Activated CD4-positive, CD25-positive, alpha-beta regulatory T cell treated with anti-CD3 and anti-CD28 coated beads, Interleukin-2, amount 50 U/mL, for 24 hours (primary cell): ENCODE measurements around the gene TAC1.
"Not testable (repeated sequence)": the region's sequence is repeated elsewhere in the genome, so short reads cannot be mapped to it uniquely, and the experiment has no call there.

ENCODE experiments used
- ATAC-seq, 2 donors: fragments of 150-1000 bp; cut with Tn5 transposase; one replicate each; pipeline ENCODE4 v1.10.0; 2021; ENCODE audit warnings: mild to moderate bottlenecking in 1 of 2, moderate library complexity in 1 of 2

TAC1 gene, protein sequence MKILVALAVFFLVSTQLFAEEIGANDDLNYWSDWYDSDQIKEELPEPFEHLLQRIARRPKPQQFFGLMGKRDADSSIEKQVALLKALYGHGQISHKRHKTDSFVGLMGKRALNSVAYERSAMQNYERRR

DNA sequence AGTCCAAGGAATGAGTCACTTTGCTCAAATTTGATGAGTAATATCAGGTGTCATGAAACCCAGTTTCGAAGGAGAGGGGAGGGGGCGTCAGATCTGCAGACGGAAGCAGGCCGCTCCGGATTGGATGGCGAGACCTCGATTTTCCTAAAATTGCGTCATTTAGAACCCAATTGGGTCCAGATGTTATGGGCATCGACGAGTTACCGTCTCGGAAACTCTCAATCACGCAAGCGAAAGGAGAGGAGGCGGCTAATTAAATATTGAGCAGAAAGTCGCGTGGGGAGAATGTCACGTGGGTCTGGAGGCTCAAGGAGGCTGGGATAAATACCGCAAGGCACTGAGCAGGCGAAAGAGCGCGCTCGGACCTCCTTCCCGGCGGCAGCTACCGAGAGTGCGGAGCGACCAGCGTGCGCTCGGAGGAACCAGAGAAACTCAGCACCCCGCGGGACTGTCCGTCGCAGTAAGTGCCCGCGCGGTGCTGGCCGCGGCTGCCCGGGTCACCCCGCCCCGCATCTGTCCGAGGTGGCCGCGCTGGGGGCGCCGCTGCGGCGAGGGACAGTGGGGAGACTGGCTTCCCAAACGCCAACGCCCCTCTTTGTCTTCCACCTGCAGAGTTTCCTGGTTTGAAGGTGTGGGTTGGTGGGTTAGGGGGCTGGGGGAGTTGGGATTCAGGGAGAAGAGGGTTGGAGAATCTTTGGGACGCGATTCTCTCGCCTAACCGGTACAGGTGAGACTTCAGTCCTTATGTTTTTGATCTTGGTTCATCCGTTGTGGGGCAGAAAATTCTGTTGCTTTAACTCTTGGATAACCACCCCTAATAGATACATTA lies at the start of gene TAC1:
TSS of gene TAC1 (plus strand) at position 351 of the 829 bp plus-strand sequence. CDS start 527 bp downstream, outside the sequence.
- no peak for ATAC-seq

DNA sequence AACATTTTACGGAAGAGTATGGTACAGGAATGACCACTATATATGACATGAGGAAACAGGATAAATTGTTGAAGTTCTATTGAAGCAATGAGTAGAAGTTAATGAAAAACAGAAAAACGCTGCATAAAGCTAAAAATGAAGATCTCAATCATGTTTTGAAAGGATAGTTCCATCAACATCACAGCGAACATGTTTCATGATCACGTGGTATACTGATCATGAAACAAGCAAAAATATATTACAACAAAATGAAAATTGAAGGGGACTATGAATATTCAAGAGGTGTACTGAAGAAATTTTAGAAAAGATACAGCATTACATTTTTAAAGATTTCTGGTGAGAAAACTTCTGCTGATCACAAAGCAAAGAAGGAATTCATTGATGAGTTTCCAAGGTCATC lies 45.9 kb upstream of the TAC1 start:
- no peak for ATAC-seq

DNA sequence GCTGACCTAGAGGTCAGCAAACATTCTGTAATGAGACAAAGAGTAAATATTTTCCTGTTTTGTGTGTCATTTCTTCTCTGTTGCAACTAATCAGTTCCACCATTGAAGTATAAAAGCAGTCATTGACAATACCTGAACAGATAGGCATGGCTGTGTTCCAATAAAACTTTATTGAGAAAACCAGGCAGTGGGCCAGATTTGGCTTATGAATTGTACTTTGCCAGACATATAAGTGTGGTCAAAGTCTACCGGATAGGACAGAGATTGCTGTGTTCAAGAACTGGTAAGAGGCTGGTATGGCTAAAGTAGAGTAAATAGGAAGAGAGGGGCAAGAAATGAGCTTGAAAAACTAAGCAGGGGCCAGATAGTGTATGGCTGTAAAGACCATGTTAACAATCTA lies 38.3 kb upstream of the TAC1 start:
- ATAC-seq = no peak

DNA sequence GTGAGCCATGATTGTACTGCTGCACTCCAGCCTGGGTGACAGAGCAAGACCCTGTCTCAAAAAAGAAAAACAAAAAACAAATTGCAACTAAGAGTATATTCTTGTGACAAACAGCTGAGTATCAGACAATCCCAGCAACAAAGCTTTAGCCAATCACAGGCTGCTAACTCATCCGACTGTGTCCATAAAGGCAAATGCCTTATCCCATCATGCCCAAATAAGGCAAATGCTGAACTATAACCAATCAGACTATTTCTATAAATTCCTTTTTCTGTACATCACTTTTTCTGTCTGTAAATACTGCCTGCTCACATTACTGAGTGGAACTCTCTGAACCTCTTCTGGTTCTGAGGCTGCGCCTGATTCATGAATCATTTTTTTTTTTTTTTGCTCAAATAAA lies 37.5 kb upstream of the TAC1 start:
- no peak for ATAC-seq

DNA sequence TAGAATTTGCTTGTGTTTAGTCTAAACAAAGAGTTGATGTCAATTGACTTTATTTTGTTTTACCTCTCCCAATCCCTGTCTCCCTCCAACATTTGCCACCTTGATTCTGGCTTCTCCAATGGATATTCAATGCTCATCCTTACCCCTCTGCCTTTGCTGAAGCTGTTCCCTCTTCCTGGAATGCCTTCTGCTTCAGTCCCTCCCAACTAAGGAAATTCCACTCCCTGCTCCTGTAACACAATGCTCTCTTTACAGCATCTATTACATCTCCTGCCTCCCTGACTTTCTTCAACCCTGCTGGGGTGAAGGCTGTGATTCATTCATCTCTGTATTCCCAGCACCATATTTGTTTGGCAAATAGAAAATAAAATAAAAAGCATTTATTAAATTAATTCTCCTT lies 34.5 kb upstream of the TAC1 start:
- no peak for ATAC-seq

DNA sequence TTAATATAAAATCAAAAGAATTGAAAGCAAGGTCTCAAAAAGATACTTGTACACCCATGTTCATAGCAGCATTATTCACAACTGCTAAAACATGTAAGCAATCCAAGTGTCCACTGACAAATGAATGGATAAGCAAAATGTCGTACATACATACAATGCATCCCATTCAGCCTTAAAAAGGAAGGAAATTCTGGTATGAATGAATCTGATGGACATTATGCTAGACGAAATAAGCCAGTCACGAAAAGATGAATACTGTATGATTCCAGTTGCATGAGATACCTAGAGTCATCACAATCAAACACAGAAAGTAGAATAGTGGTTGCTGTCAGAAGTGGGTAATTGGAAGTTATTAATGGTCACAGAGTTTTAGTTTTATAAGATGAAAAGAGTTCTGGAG lies 9.5 kb upstream of the TAC1 start:
- no peak for ATAC-seq

DNA sequence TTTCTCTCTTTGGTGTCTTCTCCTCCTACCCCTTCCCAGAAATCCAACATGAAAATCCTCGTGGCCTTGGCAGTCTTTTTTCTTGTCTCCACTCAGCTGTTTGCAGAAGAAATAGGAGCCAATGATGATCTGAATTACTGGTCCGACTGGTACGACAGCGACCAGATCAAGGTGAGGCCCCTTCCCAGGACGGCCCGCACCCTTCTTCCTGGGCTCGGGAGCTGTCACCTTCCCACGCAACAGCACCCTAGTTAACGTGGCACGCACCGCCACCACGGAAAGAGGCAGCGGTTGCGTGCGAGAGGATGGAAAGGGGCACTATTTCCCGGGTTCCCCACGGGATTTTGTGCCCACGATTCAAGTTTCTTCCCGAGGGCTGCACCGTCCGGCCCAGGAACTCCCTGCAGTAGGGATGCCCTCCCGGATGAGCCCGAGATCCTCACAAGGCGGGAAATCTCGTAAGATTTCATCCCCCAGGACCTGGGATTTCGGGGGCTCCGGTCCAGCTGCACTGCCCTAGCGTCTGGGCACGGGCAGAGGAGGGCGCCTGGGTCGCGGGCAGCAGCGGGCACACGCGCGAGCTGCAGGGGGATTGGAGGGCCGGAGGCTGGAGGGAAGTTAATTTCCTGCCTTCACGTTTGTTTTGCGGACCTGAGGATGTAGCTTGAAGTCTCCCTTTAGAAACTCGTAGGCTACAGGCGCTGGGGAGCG lies 834 bp downstream of the TAC1 start:
- no peak for ATAC-seq

DNA sequence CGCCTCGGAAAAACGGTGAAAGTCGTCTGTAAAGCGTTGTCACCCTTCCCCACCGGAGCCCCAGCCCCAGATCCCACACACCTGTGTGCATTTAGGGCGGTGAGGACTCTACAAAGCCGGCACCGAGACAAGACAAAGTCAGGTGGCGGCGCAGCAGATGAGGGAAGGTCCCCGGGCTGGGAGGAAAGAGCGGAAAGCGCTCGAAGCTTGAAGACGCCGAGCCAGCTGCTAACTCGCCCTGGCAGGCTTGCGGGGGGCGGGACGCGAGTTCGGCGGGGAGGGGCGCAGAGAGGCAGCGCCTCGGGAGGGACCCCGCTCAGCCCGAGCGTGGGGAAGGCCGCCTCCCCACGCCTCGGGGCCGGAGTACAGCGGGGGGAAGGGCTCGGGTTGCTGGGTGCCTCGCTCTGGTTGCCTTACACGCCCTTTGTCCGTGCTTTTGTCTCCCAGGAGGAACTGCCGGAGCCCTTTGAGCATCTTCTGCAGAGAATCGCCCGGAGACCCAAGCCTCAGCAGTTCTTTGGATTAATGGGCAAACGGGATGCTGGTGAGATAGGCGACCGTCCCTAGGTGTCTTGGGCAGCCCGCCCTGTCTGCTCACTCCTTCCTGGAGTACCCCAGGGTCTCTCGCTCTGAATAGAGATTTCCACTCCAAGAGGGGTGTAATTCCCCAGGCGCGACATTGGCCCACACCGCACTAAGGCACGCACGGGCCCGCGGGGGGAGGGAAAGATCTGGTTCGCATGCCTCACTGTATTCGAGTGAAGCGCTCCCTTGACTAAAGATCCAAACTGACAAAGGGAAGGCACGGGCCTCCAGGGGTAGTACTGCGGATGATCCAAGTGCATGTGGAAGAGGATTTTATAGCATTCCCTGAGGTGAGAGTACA lies 1.6 kb downstream of the TAC1 start:
- ATAC-seq = no peak

DNA sequence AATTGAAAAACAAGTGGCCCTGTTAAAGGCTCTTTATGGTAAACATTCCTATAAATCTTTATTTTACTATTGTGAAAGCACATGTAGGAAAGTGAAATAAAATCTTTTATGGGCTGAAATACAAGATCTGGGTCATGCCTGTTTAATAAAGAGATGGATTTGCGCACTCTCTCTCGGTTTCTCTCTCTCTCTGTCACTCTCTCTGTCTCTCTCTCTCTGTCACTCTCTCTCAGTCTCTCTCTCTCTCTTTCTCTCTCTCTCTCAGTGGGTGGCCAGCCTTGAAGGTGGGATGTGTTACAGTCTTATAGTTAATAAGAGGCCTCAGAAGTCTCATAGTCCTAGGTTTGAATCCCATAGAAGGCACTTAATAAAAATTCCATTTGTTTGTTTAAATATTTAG lies 2.4 kb downstream of the TAC1 start:
- no peak for ATAC-seq

DNA sequence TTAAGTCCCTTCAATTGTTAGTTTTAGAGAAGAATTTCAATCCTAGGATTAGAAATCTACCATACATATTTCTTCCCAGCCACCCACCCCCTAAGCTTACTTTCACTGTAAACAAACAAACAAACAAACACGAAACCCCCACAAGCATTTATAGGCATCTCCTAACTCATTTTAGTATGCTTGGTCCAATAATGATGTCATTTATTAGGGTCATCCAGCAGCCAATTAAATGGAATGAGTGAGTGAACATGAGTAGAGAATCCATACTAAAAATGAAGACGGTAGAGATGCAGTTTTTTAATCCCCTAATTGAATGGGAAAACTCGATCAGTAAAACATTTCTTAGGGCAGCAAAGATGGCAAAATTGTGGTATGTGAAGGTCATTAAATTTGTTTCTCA lies 3.2 kb downstream of the TAC1 start:
- ATAC-seq = no peak

DNA sequence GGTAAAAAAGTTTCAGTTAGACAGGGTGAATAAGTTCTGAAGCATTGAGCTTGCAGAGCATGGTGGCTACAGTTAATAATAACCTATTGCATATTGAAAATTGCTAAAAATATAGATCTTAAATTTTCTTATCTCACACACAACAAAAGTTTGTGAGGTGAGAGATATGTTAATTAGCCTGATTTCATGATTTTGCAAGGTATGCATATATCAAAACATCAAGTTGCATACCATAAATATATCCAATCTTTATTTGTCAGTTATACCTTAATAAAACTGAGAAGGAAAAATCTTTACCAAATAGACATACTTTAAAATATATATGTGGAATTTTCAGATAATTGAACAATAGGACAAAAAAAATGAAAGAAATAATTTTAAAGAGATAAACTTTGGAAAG lies 16.6 kb downstream of the TAC1 start:
- no peak for ATAC-seq

DNA sequence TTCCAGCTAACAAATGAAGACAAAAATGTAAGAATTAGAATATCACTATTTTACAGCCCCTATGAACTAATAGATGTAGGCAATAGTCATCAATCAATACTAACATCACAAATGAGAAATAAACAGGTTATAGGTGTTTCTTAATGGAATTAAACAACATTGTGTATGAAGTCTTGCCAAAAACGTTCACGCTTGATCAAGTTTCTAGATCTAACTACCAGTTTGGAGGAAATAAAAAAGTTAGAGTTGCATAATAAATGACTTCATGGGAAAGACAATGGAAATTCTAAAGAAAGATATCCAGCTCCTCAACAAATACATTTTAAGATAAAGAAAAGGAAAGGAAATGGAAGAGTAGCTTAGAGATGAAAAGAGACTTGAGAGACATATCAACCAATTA lies 19.7 kb downstream of the TAC1 start:
- no peak for ATAC-seq

DNA sequence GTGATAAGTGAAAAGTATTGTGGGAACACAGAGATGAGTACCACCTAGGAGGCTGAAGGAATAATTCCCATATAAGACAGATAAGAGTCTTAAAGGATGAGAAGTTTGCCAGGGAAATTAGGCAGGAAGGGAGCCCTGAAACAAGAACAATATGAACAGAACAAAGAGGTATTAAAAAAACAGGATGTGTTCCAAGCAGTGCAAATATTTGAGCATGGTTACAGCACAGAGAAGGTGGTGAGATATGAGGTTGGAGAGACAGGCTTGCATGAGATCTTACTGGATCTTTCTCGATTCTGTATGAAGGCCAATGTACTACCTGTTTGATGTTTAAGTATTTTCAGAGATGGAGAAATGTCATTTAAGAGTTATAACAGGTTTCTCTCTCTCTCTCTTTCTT lies 20.3 kb downstream of the TAC1 start:
- ATAC-seq = no peak

DNA sequence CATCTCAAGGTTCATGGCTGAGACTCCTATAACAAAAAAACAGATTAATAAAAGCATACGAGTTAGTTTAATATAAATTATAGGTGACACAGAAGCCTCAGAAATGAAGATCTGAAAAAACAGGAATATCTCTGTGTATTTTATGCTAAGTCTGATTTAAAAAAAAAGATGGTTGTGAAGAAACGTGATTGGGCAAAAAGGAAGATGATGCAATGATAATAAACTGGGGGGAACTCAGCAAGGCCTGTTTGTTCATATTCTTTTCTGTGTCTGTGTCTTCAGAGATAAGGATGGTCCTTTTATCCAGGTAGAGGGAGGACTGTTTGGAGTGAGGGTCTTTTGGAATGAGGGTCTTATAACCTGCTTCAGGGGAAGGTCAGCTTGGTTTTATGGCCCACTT lies 25.9 kb downstream of the TAC1 start:
- ATAC-seq = no peak

DNA sequence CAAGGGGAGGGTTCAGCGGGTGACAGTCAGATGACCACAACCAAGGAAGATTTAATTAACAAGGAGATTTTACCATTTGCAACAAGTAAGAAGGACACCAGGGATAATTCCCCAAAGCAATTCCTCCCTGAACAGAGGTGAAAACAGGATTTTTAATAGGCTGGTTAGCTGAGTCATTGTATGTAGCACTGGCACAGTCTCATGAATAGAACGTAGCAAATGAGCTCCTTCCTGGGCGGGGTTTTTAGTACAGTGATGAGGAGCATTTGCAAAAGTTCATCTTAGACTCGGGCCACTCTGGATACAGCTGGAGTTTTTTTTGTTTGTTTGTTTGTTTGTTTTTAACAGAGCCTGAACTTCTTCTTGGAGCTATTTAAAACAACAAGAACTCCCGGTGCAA lies 39.0 kb downstream of the TAC1 start:
- no peak for ATAC-seq

DNA sequence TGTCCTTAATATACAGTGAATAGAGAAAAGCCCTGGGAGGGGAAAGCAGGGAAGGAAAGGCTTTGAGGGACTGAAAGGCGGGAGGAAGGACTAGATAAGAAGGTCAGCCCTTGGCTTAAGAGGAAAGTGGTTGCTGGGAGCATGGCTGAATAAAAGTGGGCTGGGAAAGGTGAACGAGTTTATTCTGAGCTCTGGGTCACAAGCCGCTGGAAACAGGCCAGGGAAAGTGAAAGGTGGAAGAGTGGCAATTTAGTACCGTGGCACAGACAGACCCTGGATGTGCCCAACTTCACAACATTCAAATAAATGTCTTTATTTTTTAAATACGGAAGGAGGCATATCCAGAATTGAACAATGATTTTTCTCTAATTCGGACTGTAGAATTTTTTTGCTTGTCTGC lies 39.7 kb downstream of the TAC1 start:
- ATAC-seq = no peak

DNA sequence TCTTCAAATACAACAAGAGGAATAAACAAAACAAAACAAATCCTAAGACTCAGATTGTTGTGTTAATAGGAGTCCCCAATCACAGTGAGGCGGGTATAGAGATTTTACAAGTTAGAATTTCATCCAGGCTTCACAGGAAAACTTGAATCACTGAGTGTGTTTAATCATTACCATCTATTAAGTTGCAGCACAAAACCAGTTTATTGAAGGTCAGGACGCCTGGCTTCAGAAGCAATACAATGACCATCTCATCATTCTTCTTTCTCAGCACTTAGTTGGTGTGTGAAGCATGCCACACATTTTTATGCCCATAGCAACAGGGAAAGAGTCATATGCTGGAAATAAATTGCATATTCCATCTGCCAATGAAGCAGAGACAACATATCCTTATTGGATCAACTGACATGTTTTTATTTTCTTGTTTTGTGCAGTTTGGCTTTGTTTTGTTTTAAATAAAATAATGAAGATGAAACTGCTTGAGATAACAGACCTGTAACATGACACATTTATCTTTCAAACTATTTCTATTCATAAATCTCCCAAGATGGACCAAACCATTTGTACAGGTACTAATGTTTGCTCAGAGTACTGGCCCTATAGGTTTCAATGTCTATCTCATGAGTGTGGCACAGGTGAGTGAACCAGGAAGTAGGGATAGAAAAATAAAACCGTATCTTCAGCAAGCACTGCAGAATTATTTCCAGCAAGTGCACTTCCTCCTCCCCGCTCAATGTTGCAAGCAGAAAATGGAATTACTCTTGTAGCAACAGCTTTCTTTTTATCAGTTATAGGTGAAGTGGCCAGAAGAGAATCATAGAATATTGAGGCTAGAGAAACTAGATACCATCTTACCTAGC lies 40.4 kb downstream of the TAC1 start:
- no peak for ATAC-seq

DNA sequence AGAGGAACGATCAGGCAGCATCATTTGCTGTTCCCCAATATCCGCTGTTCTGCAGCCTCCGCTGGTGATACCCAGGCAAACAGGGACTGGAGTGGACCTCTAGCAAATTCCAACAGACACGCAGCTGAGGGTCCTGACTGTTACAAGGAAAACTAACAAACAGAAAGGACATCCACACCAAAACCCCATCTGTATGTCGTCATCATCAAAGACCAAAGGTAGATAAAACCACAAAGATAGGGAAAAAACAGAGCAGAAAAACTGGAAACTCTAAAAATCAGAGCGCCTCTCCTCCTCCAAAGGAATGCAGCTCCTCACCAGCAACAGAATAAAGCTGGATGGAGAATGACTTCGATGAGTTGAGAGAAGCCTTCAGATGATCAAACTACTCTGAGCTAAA lies 54.5 kb downstream of the TAC1 start:
- not testable (repeated sequence) for ATAC-seq
